ENCODE results near the gene CECR2.

DNA sequence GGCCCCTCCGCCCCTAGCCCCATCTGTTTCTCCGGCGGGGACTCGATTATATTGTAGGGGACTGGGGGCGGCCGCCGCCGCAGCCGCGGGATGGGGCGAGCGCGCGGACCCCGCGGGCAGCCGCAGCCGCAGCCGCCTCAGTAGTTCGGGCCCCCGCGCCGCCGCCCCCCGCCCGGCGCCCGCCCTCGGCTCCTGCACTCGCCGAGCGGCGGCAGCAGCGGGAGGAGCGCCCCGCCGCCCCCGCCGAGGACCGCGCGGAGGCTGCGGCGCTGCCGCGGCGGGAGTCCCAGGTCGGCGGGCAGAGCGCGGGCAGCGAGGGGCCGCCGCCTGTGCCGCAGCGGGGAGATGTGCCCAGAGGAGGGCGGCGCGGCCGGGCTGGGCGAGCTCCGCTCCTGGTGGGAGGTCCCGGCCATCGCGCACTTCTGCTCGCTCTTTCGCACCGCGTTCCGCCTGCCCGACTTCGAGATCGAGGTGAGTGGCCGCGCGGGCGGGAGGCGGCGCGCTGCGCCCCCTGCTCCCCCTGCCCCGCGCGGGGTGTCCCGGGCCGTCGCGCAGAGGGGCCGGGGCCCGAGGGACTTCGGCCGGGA lies at the start of gene CECR2:
- TF ChIP-seq, protein P1, sequence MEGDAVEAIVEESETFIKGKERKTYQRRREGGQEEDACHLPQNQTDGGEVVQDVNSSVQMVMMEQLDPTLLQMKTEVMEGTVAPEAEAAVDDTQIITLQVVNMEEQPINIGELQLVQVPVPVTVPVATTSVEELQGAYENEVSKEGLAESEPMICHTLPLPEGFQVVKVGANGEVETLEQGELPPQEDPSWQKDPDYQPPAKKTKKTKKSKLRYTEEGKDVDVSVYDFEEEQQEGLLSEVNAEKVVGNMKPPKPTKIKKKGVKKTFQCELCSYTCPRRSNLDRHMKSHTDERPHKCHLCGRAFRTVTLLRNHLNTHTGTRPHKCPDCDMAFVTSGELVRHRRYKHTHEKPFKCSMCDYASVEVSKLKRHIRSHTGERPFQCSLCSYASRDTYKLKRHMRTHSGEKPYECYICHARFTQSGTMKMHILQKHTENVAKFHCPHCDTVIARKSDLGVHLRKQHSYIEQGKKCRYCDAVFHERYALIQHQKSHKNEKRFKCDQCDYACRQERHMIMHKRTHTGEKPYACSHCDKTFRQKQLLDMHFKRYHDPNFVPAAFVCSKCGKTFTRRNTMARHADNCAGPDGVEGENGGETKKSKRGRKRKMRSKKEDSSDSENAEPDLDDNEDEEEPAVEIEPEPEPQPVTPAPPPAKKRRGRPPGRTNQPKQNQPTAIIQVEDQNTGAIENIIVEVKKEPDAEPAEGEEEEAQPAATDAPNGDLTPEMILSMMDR (IDR thresholded peaks at IDR 0.05 in 4 of 5, conservative IDR thresholded peaks at IDR 0.05 in 1 of 5), result peak in 1 of 5 experiments; percentile 11
- peak in 1 of 2 donors; percentile 60 for TF ChIP-seq POLR2A (IDR thresholded peaks at IDR 0.05)

Data from gastrocnemius medialis (tissue), 4 donors.